Pancreas (tissue), 10 donors: Measurements from ENCODE around the gene CWC27. TPM values are rescaled to one million over a fixed set of nuclear protein-coding genes. Genes with fewer than 3 reads are reported as not detected.

Experiments used
- ATAC-seq, 4 donors: fragments of 200-7000 bp; cut with Tn5 transposase; one replicate each; pipeline versions ENCODE4 v1.8.0 to v1.9.1; 2020; ENCODE audit warnings: mild to moderate bottlenecking in 4 of 4, moderate library complexity in 4 of 4
- DNase-seq, 6 donors: peaks; one replicate each; pipeline ENCODE4 v3.0.0-alpha.2; 2020
- FAIRE-seq: peaks from 2 replicates; lab custom pipeline; 2012; peaks lifted over from hg19 to GRCh38; lab: Jason Lieb, UNC
- H3K27ac ChIP-seq, 4 donors: fragments of 200-600 bp; sonication (generic); 1 replicate in 3 of 4; 2 replicates in 1 of 4; pipeline versions ENCODE4 v1.5.0 to v1.8.0; 2020
- H3K27me3 ChIP-seq, 4 donors: fragments of 200-600 bp; one replicate each; pipeline ENCODE4 v1.8.0; 2021
- H3K36me3 ChIP-seq, 3 donors: fragments of 200-600 bp; sonication (generic) in 1 of 3; one replicate each; pipeline versions ENCODE4 v1.5.0 to v1.8.0; 2020 to 2021
- H3K4me1 ChIP-seq, 3 donors: fragments of 200-600 bp; one replicate each; pipeline ENCODE4 v1.8.0; 2021
- H3K4me3 ChIP-seq, 4 donors: fragments of 200-600 bp; sonication (generic) in 2 of 4; one replicate each; pipeline versions ENCODE4 v1.5.0 to v1.8.0; 2020 to 2021
- H3K9me3 ChIP-seq, 4 donors: fragments of 200-600 bp; one replicate each; pipeline ENCODE4 v1.8.0; 2021
- WGBS, 2 donors: extraction: QIAGEN DNeasy Blood & Tissue Kit; methylation state at CpG; one replicate each; pipeline ENCODE4 v1.1.7; 2013; 5-methylcytosine and 5-hydroxymethylcytosine counted together
- intact Hi-C, 3 donors: fragments of 100-400 bp; cut with DNase I; formaldehyde crosslinking; loops; one replicate each; pipeline versions ENCODE4 v1.11.1 to v1.14.2; 2022
- polyA plus RNA-seq, 2 donors: library from polyadenylated mRNA; stranded (reverse); fragments of 200-250 nt; gene quantifications; one replicate each; pipeline ENCODE4 v1.2.3, GENCODE V29; 2013
- total RNA-seq, 6 donors: library from RNA; stranded (reverse); fragmentation: NEBNext Ultra II Directional in 4 of 6; extraction: Animal tissue kit (Norgen Biotek cat#: 25700) in 4 of 6; gene quantifications; one replicate each; pipeline versions ENCODE4 v1.2.1 to v1.2.4, GENCODE V29; 2021 to 2023
- TF ChIP-seq, protein P1 (sequence below), 4 donors: fragments of 200-600 bp; sonication (generic) in 3 of 4; IDR thresholded peaks; one replicate each; pipeline versions ENCODE4 v1.5.0 to v1.8.0; 2021; ENCODE audit warnings: antibody characterized with exemption in 4 of 4
- donor health status: healthy with polysubstance abuse.
- donor health status: DM: no; HTN: no; CAD: no; lungs with moderate emphysema.
- donor health status: DM: no; HTN: no; CAD: no.
- donor health status: control.
- donor health status: control.
- donor health status: Bipolar disorder and iron deficiency.
- donor health status: DM: yes; HTN: yes; CAD: no.
- donor health status: DM: no; HTN: no; CAD: no.
- donor health status: DM: no; HTN: no; CAD: no.
- donor health status: DM: yes; HTN: yes; CAD: no.

CWC27 gene
- total and polyA plus RNA-seq, 8 donors, result 3.7 to 13.3 (median 7.0) TPM

DNA sequence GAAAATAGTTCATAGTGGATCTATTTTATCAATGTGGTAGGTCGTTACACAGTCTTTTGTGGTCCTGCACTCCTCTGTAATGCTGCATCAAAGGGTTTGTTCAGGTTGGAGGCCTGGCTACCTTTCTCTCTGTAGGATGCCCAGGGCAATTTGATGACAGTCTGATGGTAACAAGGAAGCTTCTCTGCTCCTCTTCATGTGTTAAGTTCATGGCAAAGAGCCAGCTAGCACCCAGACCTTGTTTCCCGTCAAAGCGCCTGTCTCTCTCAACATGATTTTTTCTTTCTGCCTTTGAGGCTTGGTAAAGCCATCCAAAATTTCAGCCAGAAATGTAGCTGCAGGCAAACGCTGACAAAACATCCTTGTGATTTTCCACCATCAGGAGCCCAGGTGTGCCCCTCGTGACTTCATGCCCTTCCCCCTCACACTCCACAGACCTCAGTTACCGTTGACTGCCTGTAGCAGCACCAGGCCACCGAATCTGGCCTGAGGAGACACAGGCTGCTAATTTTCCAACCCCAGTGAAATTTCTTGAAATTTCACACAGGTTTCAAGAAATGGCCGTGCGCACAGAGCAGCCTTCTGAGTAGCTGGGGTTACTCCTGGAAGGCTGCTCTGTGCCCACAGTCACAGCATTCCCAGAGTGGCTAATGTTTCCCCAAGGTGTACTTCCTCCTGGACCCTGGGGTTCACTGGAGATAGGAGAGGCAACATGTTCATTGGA lies 292.7 kb downstream of the CWC27 start:
- H3K36me3 ChIP-seq, result no peaks in the 10 kb centered on the region
- intact Hi-C loops, result no loop called here
- DNase-seq (no peak), FAIRE-seq (no peak), ATAC-seq (no peak)
- H3K27ac ChIP-seq, result no peak overlapping the region
- TF ChIP-seq, protein P1, sequence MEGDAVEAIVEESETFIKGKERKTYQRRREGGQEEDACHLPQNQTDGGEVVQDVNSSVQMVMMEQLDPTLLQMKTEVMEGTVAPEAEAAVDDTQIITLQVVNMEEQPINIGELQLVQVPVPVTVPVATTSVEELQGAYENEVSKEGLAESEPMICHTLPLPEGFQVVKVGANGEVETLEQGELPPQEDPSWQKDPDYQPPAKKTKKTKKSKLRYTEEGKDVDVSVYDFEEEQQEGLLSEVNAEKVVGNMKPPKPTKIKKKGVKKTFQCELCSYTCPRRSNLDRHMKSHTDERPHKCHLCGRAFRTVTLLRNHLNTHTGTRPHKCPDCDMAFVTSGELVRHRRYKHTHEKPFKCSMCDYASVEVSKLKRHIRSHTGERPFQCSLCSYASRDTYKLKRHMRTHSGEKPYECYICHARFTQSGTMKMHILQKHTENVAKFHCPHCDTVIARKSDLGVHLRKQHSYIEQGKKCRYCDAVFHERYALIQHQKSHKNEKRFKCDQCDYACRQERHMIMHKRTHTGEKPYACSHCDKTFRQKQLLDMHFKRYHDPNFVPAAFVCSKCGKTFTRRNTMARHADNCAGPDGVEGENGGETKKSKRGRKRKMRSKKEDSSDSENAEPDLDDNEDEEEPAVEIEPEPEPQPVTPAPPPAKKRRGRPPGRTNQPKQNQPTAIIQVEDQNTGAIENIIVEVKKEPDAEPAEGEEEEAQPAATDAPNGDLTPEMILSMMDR (IDR thresholded peaks at IDR 0.05), result no peak
- H3K4me1 ChIP-seq, result no peaks in the 10 kb centered on the region
- no peaks in the 10 kb centered on the region for H3K9me3 ChIP-seq
- 63 to 73% methylated on average over 9 of the region's 9 CpGs for WGBS, 2 donors
- H3K4me3 ChIP-seq, result no peak overlapping the region
- no peaks in the 10 kb centered on the region for H3K27me3 ChIP-seq

DNA sequence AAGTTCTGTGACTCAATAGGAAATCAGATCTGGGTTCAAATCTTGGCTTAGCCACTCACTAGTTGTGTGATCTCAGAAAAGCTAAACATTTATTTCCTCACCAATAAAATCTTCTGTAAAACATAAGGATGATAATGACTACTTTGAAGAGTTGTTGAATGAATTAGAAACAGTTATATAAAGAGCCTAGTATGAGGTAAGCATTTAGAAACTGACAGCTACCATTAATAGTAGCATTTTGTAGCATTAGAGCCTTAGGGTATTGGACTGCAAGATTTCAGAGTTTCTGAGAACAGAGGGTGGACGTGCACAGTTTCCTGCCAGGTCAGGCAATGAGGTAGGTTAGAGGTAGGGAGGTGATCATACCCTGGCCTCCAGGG lies 293.2 kb downstream of the CWC27 start:
- Histone ChIP-seq H3K4me1 (no peaks in the 10 kb centered on the region), H3K9me3 (no peaks in the 10 kb centered on the region), H3K27me3 (no peaks in the 10 kb centered on the region), H3K27ac (no peak overlapping the region), H3K36me3 (no peaks in the 10 kb centered on the region), H3K4me3 (no peak overlapping the region)
- 61 to 65% methylated on average over 1 of the region's 1 CpG for WGBS, 2 donors
- FAIRE-seq (no peak), ATAC-seq (no peak), DNase-seq (no peak)
- intact Hi-C loops, result no loop called here
- TF ChIP-seq, protein P1 (IDR thresholded peaks at IDR 0.05), result no peak

DNA sequence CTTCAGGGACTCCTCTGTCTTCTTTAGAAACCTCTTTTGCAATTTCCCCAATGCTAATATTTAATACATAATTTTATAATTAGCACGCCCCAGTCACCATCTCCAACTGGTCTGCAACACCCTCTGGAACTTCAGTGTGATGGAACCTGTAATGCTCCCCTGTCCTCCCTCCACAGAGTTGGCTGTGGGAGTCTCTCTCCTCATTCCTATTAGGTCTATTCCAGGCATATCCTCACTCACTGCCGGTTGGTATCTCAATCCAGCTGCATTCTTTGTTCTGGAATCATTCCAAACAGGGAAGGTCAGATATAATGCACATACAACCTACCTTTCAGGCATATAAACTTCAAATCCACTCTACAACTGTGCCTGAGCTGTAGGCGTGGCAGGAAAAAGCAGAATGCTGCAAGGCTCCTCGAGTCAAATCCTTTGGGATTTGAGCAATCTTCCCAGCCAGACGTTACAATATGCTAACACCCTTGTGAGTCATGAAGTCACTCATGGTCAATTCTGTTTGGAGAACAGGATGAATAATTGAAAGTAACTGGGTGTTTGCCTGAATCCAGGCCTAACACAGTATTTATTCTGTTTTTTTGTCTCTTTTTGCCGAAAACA lies 293.8 kb downstream of the CWC27 start:
- WGBS, 2 donors, result 44 to 51% methylated on average over 6 of the region's 6 CpGs
- DNase-seq (no peak), FAIRE-seq (no peak), ATAC-seq (peak in 3 of 4 donors; percentile 56 to 72 (median 66))
- Histone ChIP-seq H3K27ac (no peak overlapping the region), H3K4me3 (no peak overlapping the region), H3K27me3 (no peaks in the 10 kb centered on the region), H3K9me3 (no peaks in the 10 kb centered on the region), H3K4me1 (no peaks in the 10 kb centered on the region), H3K36me3 (no peaks in the 10 kb centered on the region)
- intact Hi-C loops, result no loop called here
- TF ChIP-seq, protein P1 (IDR thresholded peaks at IDR 0.05), result no peak

DNA sequence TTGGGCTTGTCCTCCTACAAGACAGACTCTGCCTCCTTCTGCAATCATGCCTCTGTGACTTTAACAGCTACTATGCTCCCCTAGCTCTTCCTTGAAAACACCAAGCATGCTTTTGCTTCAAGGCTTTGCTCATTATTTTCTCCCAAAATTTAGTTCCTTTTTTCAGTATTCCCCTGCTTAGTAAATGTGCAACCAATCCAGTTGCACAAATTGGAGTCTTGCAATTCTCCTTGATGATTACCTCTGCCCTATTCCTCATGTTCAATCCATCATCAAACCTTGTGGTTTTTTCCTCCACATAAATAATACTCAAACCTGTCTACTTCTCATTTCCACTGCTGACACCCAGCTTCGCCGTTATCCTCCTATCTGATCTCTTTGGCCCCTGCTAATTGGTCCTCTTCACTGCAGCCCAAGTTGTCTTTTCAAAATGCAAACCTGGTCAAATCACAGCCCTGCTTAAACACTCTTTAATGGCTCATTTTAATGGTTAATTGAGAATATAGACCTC lies 296.3 kb downstream of the CWC27 start:
- FAIRE-seq, result no peak
- Histone ChIP-seq H3K4me3 (no peak overlapping the region), H3K27ac (no peak overlapping the region), H3K9me3 (no peaks in the 10 kb centered on the region), H3K36me3 (no peaks in the 10 kb centered on the region), H3K27me3 (no peaks in the 10 kb centered on the region), H3K4me1 (no peaks in the 10 kb centered on the region)
- no peak for ATAC-seq
- intact Hi-C loops, result no loop called here
- TF ChIP-seq, protein P1 (IDR thresholded peaks at IDR 0.05), result no peak
- DNase-seq, result no peak
- WGBS, 2 donors, result 72 to 80% methylated on average over 2 of the region's 2 CpGs
